C4-2B (cell line): Measurements from ENCODE around the gene ELOVL7.

ENCODE experiments used
- CTCF ChIP-seq: fragments of 450-650 bp; conservative IDR thresholded peaks from 2 replicates; pipeline ENCODE4 v1.5.1; 2017; ENCODE audit warnings: mild to moderate bottlenecking
- ZFX ChIP-seq: fragments of 450-650 bp; IDR thresholded peaks from 2 replicates; pipeline ENCODE4 v1.6.1; 2017

GRCh38 chr5:60846298-60846697 is 2.2 kb upstream of the ELOVL7 start:
- TF ChIP-seq CTCF (no peak), ZFX (no peak)
